Activated CD8-positive, alpha-beta T cell treated with anti-CD3 and anti-CD28 coated beads, Interleukin-2, amount 10 ng/mL, durations not matched to agents 7 days and 5 days (primary cell): ENCODE data around the gene PDK1. TPM values are rescaled to one million over a fixed set of nuclear protein-coding genes. Genes with fewer than 3 reads are reported as not detected.
"Not testable (repeated sequence)": the region's sequence is repeated elsewhere in the genome, so short reads cannot be mapped to it uniquely, and the experiment has no call there.

ENCODE experiments used
- ATAC-seq: fragments of 150-1000 bp; cut with Tn5 transposase; one replicate; pipeline ENCODE4 v1.10.0; 2021; ENCODE audit warnings: moderate library complexity
- CTCF ChIA-PET: fragments of 350-600 bp; sonication (Branson Sonifier 250); formaldehyde crosslinking; loops from one replicate; lab custom pipeline; 2021; ENCODE audit warnings: antibody characterized with exemption; lab: Charles Lee
- POLR2A ChIA-PET: fragments of 350-600 bp; sonication (Branson Sonifier 250); formaldehyde crosslinking; loops from one replicate; lab custom pipeline; 2021; ENCODE audit warnings: antibody characterized with exemption; lab: Charles Lee
- DNase-seq: peaks from one replicate; pipeline ENCODE4 v3.0.0-alpha.2; 2020
- H3K27ac Mint-ChIP-seq: one replicate; pipeline ENCODE4 v1.8.0; 2021; ENCODE audit warnings: mild to moderate bottlenecking, mixed read lengths
- H3K27me3 Mint-ChIP-seq: one replicate; pipeline ENCODE4 v1.8.0; 2021; ENCODE audit warnings: low read depth, mixed read lengths
- H3K36me3 Mint-ChIP-seq: one replicate; pipeline ENCODE4 v1.8.0; 2021; ENCODE audit warnings: low read depth, mixed read lengths
- H3K4me1 Mint-ChIP-seq: one replicate; pipeline ENCODE4 v1.8.0; 2021; ENCODE audit warnings: low read depth, mixed read lengths
- H3K4me3 Mint-ChIP-seq: one replicate; pipeline ENCODE4 v1.8.0; 2021; ENCODE audit warnings: mild to moderate bottlenecking, mixed read lengths
- H3K9me3 Mint-ChIP-seq: one replicate; pipeline ENCODE4 v1.8.0; 2022; ENCODE audit warnings: mixed read lengths; ENCODE audit not compliant: insufficient read depth
- total RNA-seq, 2 experiments: library from RNA; stranded (reverse); gene quantifications; one replicate each; pipeline ENCODE4 v1.2.3, GENCODE V29; 2021

Gene PDK1
- total RNA-seq = 10 to 100 TPM; 46.1 to 47.2 TPM

- peaks cover 58% of the 10 kb centered on the region for H3K4me1 Mint-ChIP-seq
- peaks cover 54% of the 10 kb centered on the region for H3K36me3 Mint-ChIP-seq
- H3K9me3 Mint-ChIP-seq = no peaks in the 10 kb centered on the region
- H3K27me3 Mint-ChIP-seq = peaks cover 5% of the 10 kb centered on the region
- ChIA-PET CTCF (no interaction called here), POLR2A (interaction anchor here (0.6 to 2.0 kb wide), 8 partner anchors 21 to 134 kb away, joined by 3 to 13 read pairs (median 3); no protein-coding TSS in a partner anchor)
- DNase-seq (peak; percentile 94), ATAC-seq (peak; percentile 95)
- H3K27ac Mint-ChIP-seq = peak within 1 kb of the TSS; percentile 90
- H3K4me3 Mint-ChIP-seq = peak within 1 kb of the TSS; percentile 90
Measured at GRCh38 chr2:172555522-172556283, at the start of gene PDK1. PDK1 (plus strand) TSS chr2:172556090; CDS start chr2:172556151, 61 bp downstream.

- peaks cover 67% of the 10 kb centered on the region for H3K36me3 Mint-ChIP-seq
- CTCF ChIA-PET = interaction anchor here (1.2 kb wide), 1 partner anchor 23 kb away, joined by 5 read pairs; no protein-coding TSS in a partner anchor
- no peak overlapping the region for H3K4me3 Mint-ChIP-seq
- peaks cover 7% of the 10 kb centered on the region for H3K9me3 Mint-ChIP-seq
- POLR2A ChIA-PET = no interaction called here
- no peak overlapping the region for H3K27ac Mint-ChIP-seq
- DNase-seq (no peak), ATAC-seq (no peak)
- H3K4me1 Mint-ChIP-seq = peaks cover 26% of the 10 kb centered on the region
- H3K27me3 Mint-ChIP-seq = no peaks in the 10 kb centered on the region
Measured at GRCh38 chr2:172507199-172507598, 48.7 kb upstream of the PDK1 start.

GRCh38 chr2:172510088-172510487, 45.8 kb upstream of the PDK1 start:
- Mint-ChIP-seq H3K4me1 (peaks cover 26% of the 10 kb centered on the region), H3K4me3 (peak overlapping the region; percentile 0), H3K27me3 (no peaks in the 10 kb centered on the region), H3K27ac (peak overlapping the region; percentile 9), H3K36me3 (peaks cover 73% of the 10 kb centered on the region), H3K9me3 (peaks cover 34% of the 10 kb centered on the region)
- POLR2A ChIA-PET = no interaction called here
- ATAC-seq = no peak
- CTCF ChIA-PET = no interaction called here
- DNase-seq = no peak

- ATAC-seq = no peak
- peak overlapping the region; percentile 0 for H3K4me3 Mint-ChIP-seq
- peaks cover 37% of the 10 kb centered on the region for H3K9me3 Mint-ChIP-seq
- CTCF ChIA-PET = interaction anchor here (1.4 kb wide), 1 partner anchor 9 kb away, joined by 3 read pairs; no protein-coding TSS in a partner anchor
- POLR2A ChIA-PET = no interaction called here
- H3K27ac Mint-ChIP-seq = peak overlapping the region; percentile 9
- H3K27me3 Mint-ChIP-seq = no peaks in the 10 kb centered on the region
- peaks cover 71% of the 10 kb centered on the region for H3K36me3 Mint-ChIP-seq
- no peak for DNase-seq
- H3K4me1 Mint-ChIP-seq = peaks cover 26% of the 10 kb centered on the region
Measured at GRCh38 chr2:172510548-172510947, 45.3 kb upstream of the PDK1 start.

- H3K4me3 Mint-ChIP-seq = no peak overlapping the region
- H3K36me3 Mint-ChIP-seq = peaks cover 55% of the 10 kb centered on the region
- H3K27ac Mint-ChIP-seq = no peak overlapping the region
- no peak for DNase-seq
- no peaks in the 10 kb centered on the region for H3K27me3 Mint-ChIP-seq
- CTCF ChIA-PET = no interaction called here
- POLR2A ChIA-PET = no interaction called here
- peaks cover 26% of the 10 kb centered on the region for H3K4me1 Mint-ChIP-seq
- no peak for ATAC-seq
- H3K9me3 Mint-ChIP-seq = peaks cover 42% of the 10 kb centered on the region
Measured at GRCh38 chr2:172512810-172513523, 42.9 kb upstream of the PDK1 start.

GRCh38 chr2:172513524-172513900, 42.4 kb upstream of the PDK1 start:
- no peaks in the 10 kb centered on the region for H3K27me3 Mint-ChIP-seq
- ChIA-PET POLR2A (no interaction called here), CTCF (no interaction called here)
- H3K27ac Mint-ChIP-seq = no peak overlapping the region
- peaks cover 42% of the 10 kb centered on the region for H3K9me3 Mint-ChIP-seq
- H3K4me3 Mint-ChIP-seq = no peak overlapping the region
- H3K4me1 Mint-ChIP-seq = peaks cover 20% of the 10 kb centered on the region
- H3K36me3 Mint-ChIP-seq = peaks cover 51% of the 10 kb centered on the region
- no peak for ATAC-seq
- no peak for DNase-seq

GRCh38 chr2:172513935-172514586, 41.8 kb upstream of the PDK1 start:
- no peaks in the 10 kb centered on the region for H3K27me3 Mint-ChIP-seq
- ChIA-PET POLR2A (no interaction called here), CTCF (no interaction called here)
- H3K27ac Mint-ChIP-seq = no peak overlapping the region
- peaks cover 17% of the 10 kb centered on the region for H3K4me1 Mint-ChIP-seq
- no peak for ATAC-seq
- DNase-seq = no peak
- H3K9me3 Mint-ChIP-seq = peaks cover 45% of the 10 kb centered on the region
- peaks cover 52% of the 10 kb centered on the region for H3K36me3 Mint-ChIP-seq
- H3K4me3 Mint-ChIP-seq = no peak overlapping the region

GRCh38 chr2:172516299-172516698, 39.6 kb upstream of the PDK1 start:
- H3K36me3 Mint-ChIP-seq = peaks cover 45% of the 10 kb centered on the region
- H3K27me3 Mint-ChIP-seq = no peaks in the 10 kb centered on the region
- peaks cover 4% of the 10 kb centered on the region for H3K4me1 Mint-ChIP-seq
- CTCF ChIA-PET = no interaction called here
- H3K4me3 Mint-ChIP-seq = no peak overlapping the region
- no peak overlapping the region for H3K27ac Mint-ChIP-seq
- POLR2A ChIA-PET = no interaction called here
- DNase-seq (no peak), ATAC-seq (no peak)
- peaks cover 53% of the 10 kb centered on the region for H3K9me3 Mint-ChIP-seq

GRCh38 chr2:172518995-172519394, 36.9 kb upstream of the PDK1 start:
- POLR2A ChIA-PET = no interaction called here
- peaks cover 27% of the 10 kb centered on the region for H3K36me3 Mint-ChIP-seq

GRCh38 chr2:172525601-172526000, 30.3 kb upstream of the PDK1 start:
- ChIA-PET POLR2A (no interaction called here), CTCF (no interaction called here)
- H3K27me3 Mint-ChIP-seq = no peaks in the 10 kb centered on the region
- H3K36me3 Mint-ChIP-seq = peaks cover 42% of the 10 kb centered on the region
- H3K4me3 Mint-ChIP-seq = no peak overlapping the region
- H3K27ac Mint-ChIP-seq = no peak overlapping the region
- peaks cover 13% of the 10 kb centered on the region for H3K9me3 Mint-ChIP-seq
- H3K4me1 Mint-ChIP-seq = no peaks in the 10 kb centered on the region
- ATAC-seq (no peak), DNase-seq (no peak)

More at GRCh38 chr2:172518995-172519394, 36.9 kb upstream of the PDK1 start:
- Mint-ChIP-seq H3K27ac (no peak overlapping the region), H3K4me3 (no peak overlapping the region), H3K27me3 (no peaks in the 10 kb centered on the region), H3K4me1 (no peaks in the 10 kb centered on the region), H3K9me3 (peaks cover 29% of the 10 kb centered on the region)
- ATAC-seq (no peak), DNase-seq (no peak)
- CTCF ChIA-PET = no interaction called here

GRCh38 chr2:172531309-172531708, 24.6 kb upstream of the PDK1 start:
- peaks cover 32% of the 10 kb centered on the region for H3K9me3 Mint-ChIP-seq
- no peaks in the 10 kb centered on the region for H3K27me3 Mint-ChIP-seq
- ChIA-PET CTCF (no interaction called here), POLR2A (no interaction called here)
- no peak overlapping the region for H3K4me3 Mint-ChIP-seq
- no peak for ATAC-seq
- peaks cover 61% of the 10 kb centered on the region for H3K36me3 Mint-ChIP-seq
- H3K27ac Mint-ChIP-seq = no peak overlapping the region
- no peaks in the 10 kb centered on the region for H3K4me1 Mint-ChIP-seq
- no peak for DNase-seq

- POLR2A ChIA-PET, H3K27ac Mint-ChIP-seq, H3K4me1 Mint-ChIP-seq, ATAC-seq, DNase-seq, H3K27me3 Mint-ChIP-seq, H3K4me3 Mint-ChIP-seq, CTCF ChIA-PET: not testable (repeated sequence)
- peaks cover 34% of the 10 kb centered on the region for H3K9me3 Mint-ChIP-seq
- H3K36me3 Mint-ChIP-seq = peaks cover 64% of the 10 kb centered on the region
Measured at GRCh38 chr2:172532461-172532860, 23.4 kb upstream of the PDK1 start.
